NCI-H460 (cell line): ENCODE results near the gene STPG2. TPM values are rescaled to one million over a fixed set of nuclear protein-coding genes. Genes with fewer than 3 reads are reported as not detected.
"Not testable (repeated sequence)": the region's sequence is repeated elsewhere in the genome, so short reads cannot be mapped to it uniquely, and the experiment has no call there.

Source experiments
- DNase-seq: peaks from one replicate; pipeline ENCODE4 v3.0.0-alpha.2; 2016; ENCODE audit warnings: low read depth; ENCODE audit errors: extremely low read depth
- total RNA-seq: library from RNA; depleted of rRNA; stranded (reverse); fragments of >200 nt; shearing (Covaris generic); gene quantifications from 2 replicates; pipeline ENCODE4 v1.2.3, GENCODE V29; 2014

Gene STPG2
- total RNA-seq, 1 experiment from 2014 or later: not detected

DNA sequence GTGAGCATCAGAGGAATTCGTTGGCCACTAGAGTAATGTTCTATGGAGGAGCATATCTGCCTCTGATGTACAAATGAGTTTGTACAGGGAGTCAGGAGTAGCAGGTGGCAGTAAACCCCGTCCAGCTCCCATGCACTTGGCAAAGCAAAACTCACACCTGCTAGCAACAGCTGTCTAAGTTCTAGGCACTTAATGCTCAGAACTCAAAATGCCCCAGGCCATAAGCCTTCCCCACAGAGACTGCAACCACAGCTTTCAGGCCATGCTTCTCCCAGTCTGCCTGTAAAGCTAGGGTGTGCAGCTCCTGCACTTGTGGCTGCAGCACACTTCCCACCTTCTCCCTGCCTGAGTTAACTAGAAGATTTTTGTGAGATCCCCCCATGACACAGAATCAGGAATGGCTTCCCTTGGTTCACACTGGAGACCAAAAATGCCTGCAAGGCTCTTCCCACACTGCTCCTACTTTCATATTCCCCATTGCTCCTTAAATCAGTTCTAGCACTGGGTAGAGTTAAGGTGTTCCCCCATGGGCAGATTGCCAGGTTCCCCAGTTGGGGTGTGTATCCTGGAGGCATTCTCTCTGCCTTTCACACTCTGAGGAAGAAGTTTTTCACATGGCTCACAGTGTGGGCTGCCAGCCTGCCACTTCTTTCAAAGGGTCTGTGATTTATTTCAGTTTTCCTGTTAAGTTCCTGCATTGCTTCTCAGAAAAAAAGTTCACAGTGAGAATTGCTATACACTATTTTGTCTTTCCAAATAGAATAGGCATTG, 189.9 kb downstream of the STPG2 start:
- no peak for DNase-seq

DNA sequence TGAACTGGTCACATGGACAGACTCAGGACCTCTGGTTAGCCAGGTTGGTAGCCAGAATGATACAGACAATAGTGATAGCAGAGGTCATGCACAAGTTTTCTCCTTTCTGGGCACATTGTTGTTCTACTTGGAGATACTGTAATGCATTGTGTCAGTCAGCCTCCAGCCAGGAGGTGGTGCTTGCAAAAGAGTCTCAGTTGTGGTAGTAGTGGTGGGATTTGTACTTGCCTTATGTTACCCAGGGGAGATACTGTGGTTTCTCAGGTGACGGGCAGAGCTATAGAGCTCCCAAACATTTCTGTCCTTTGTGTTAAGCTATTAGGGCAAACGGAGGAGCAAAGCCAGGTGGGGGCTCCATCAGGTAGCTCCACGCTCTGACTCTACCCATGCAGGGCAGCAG, 190.5 kb downstream of the STPG2 start:
- DNase-seq: no peak

DNA sequence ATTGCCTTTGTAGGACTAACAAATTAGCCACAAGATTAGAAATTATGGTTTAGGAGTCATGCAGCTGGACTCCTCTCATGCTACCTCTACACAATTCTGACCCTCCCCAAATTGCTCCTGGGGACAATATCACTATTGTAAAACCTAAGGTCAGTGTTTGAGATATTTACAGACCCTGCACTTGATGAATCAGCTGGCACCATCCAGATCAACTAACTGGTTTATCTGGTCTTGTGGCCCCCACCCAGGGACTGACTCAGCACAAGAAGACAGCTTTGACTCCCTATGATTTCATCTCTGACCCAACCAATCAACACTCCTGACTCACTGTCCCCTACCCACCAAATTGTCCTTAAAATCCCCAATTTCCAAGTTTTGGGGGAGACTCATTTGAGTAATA, 192.4 kb downstream of the STPG2 start:
- no peak for DNase-seq

DNA sequence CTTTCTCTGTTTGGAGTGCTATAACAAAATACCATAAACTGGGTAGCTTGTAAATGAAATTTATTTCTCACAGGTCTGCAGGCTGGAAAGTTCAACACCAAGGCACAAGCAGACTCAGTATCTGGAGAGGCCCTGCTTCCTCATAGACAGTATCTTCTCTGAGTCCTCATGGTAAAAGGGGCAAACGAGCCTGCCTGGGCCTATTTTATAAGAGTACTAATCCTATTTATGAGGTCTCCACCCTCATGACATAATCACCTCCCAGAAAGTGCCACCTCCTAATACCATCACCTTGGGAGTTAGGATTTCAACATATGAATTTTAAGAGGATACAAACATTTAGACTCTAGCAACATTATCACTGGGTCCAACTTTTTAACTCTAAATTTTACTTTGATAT, 200.3 kb downstream of the STPG2 start:
- DNase-seq: no peak

DNA sequence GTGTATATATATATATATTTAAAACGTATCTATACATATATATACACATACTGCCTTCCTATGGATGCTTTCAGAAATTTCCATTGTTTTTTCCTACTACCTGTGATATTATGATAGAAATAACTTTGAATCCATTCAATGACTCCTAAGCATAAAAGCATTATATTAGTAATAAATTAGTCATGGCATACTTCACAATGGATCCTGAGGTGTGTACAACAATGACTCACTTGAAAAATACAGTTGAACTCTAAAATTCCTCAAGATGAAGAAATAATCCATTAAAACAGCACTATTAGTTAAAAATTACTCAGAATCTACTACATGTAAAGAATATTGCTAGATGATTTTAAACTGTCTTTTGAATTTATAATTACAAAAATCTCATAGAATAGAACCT, 201.1 kb downstream of the STPG2 start:
- DNase-seq: no peak

DNA sequence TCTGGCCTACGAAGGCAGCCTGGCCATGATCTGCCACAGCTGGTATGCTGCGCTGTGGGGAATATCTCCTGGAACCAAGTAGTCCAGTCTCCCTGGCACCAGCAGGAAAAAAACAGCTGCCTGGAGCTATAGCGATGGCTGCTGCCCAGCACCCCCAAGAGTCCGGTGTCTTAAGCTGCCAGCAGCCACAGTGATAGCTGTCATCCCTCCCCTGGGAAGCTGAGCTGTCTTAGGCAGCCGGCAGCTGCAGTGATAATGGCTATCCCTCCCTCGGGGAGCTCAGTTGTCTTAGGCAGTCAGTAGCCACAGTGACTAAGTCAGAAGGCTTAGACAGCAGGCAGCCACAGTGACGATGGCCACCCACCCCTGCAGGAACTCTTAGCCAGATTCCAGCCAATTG, 205.1 kb downstream of the STPG2 start:
- no peak for DNase-seq

DNA sequence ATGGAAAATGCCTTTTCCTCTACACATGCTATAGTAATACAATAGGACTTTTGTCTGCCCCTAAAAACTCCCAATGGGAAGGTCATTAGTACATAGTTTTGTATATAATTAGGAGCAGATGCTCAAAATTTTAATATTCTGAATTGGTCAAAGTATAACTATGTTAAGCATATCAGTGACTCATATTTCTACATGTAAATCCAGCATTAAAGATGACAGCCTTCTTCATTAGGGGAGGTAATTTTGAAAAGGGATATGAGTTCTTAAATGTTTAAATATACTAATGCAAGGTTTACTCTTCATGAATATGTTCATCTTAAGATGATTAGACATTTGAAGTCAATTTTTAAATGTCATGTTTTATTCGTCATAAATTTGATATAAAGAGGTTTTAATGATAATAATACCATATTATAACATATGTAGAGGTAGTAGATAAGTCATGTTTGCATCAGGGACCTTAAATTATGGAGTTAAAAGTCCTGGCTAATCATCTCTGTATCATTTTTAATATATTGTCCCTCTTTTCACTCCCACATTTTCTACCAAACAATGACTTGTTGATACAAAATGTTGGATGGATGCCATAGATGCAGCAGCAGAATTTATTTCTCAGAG, 218.8 kb downstream of the STPG2 start:
- no peak for DNase-seq

DNA sequence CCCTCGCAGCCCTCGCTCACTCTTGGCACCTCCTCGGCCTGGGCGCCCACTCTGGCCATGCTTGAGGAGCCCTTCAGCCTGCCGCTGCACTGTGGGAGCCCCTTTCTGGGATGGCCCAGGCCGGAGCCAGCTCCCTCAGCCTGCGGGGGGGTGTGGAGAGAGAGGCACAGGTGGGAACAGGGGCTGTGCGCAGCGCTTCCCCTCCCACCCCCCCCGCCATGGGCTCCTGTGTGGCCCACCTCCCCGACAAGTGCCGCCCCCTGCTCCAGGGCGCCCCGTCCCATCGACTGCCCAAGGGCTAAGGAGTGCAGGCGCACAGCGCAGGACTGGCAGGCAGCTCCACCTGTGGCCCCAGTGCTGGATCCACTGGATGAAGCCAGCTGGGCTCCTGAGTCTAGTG, 220.2 kb downstream of the STPG2 start:
- DNase-seq: no peak

DNA sequence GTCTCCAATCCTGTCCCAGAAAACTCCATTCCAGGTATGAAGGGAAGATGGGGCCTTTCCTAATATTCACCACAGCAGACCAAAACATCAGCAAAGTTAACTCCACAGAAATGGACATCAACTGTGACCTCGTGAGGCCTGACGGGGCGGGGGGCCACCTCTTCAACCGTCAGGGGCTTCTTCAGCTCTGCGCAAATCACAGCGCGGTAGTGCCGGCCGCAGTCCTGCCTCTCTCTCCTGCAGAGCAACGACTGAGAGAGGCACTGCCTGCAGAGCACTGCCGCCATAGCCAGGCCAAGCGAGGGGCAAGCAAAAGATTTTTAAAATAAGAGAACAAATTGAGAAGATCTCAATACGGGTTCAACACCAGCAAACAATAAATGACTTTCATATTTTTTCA, 226.2 kb downstream of the STPG2 start:
- DNase-seq: no peak

DNA sequence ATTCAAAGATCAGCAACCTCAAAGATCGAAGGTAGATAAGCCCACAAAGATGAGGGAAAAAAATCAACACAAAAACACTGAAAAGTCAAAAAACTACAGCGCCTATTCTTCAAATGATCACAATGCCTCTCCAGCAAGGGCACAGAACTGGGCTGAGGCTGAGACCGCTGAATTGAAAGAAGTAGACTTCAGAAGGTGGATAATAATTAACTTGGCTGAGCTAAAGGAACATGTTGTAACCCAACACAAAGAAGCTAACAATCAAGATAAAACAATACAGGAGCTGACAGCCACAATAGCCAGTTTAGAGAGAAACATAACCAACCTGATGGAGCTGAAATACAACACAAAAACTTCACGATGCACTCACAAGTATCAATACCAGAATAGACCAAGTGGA, 231.1 kb downstream of the STPG2 start:
- DNase-seq: no peak

DNA sequence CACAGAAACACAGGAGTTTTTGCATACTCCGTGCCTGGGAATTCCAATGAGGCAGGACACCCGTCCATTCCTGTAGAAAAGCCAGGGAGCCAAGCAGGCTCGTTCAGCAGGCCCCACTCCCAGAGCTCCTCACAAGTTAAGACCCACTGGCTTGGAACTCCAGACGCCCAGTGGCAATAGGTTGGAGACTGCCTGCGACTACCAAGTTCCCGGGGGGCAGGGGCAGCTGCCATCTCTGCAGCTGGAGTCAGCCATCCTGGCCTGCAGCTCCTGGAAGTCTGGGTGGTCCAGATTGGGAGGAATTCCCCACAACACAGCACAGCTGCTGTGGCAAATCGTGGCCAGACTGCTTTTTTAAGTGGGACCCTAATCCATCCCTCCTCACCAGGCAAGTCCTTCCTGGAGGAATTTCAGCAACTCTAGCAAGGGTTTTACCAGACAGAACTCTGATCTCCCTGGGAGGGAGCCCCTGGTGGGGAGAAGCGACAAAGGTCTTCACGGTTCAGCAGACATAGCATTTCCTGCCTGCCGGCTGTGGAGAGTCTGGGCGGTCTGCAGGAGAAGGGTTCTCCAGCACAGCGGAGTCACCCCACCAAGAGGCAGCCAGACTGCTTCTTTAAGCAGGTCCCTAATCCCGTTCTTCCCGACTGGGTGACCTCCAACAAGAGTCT, 231.9 kb downstream of the STPG2 start:
- no peak for DNase-seq

DNA sequence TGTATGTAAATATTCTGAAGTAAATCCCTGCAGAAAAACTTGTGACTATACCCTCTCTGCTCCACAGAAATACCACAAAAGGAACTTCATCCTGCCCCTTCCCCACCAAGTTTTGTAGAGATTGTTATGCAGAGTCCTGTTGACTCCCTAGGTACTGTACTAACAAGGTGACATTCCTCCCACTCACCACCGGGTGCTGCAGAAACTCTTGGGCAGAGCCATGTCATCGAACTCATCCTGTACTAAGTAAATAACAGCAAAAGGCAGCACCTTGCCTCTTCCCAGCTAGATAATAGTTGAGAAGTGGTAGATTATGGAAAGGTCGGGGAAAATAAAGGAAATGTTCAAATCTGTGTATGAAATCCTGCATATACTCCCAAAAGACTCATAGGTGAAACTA, 233.3 kb downstream of the STPG2 start:
- no peak for DNase-seq

DNA sequence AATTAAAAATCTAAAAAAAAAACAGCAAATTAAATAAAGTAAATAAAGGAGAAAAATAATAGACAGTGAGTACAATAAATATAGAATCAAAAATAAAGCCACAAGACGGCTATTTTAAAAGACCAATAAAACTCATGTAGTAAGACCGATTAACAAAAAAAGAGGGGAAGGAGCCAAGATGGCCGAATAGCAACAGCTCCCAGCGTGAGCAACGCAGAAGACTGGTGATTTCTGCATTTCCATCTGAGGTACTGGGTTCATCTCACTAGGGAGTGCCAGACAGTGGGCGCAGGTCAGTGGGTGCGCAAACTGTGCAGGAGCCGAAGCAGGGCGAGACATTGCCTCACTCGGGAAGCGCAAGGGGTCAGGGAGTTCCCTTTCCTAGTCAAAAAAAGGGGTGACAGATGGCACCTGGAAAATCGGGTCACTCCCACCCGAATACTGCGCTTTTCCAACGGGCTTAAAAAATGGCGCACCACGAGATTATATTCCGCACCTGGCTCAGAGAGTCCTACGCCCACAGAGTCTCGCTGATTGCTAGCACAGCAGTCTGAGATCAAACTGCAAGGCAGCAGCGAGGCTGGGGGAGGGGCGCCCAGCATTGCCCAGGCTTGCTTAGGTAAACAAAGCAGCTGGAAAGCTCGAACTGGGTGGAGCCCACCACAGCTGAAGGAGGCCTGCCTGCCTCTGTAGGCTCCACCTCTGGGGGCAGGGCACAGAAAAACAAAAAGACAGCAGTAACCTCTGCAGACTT, 239.7 kb downstream of the STPG2 start:
- not testable (repeated sequence) for DNase-seq

DNA sequence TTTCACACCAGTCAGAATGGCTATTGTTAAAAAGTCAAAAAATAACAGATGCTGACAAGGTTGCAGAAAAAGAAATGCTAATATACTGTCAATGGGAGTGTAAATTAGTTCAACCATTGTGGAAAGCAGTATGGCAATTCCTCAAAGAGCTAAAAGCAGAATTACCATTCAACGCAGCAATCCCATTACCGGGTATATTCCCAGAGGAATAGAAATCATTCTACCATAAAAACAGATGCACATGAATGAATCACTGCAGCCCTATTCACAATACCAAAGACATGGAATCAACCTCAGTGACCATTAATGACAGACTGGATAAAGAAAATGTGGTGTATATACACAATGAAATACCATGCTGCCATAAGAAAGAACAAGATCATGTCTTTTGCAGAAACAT, 243.0 kb downstream of the STPG2 start:
- DNase-seq: no peak

DNA sequence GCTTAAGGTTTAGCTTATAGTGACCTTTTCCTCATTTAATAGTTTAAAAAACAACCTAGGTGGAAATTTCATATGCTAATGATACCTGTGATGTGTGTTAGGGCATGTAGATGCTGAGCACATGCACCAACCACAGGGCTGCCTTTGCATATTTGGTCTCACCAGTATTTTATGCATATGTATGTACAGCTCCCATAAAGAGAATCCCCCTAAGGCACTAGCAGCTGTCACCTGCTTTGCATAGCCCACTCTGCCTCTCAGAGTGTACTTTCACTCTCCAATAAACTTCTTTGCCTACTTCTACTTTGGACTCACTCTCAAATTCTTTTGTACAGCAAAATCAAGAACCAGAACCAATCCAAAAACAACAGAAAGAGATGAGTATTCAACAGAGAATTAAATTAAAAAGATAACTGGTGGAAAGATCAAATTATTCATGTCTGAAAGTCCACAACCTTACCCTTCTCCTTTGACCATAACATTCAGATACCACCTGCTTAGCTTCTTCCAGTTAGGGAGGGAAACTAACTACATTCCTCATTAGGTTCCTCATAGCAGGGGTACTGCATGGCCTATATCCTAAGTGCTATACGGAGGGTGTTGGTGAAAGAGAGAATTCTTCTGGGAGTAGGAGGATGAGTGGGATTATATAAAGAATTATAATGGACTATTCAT, 250.5 kb downstream of the STPG2 start:
- no peak for DNase-seq

DNA sequence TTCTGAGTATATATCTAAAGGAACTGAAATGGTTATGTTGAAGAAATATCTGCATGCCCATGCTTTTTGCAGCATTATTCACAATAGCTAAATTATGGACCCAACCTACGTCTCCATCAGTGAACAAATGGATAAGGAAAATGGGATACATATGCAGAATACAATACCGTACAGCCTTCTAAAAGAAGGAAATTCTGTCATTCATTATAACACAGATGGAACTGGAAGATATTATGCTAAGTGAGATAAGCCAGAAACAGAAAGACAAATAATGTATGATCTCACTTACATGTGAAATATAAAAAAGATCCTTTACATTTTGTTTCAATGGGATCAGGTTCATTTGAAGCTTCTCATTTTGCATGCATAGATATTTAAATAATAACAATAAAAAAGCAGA, 263.3 kb downstream of the STPG2 start:
- no peak for DNase-seq

DNA sequence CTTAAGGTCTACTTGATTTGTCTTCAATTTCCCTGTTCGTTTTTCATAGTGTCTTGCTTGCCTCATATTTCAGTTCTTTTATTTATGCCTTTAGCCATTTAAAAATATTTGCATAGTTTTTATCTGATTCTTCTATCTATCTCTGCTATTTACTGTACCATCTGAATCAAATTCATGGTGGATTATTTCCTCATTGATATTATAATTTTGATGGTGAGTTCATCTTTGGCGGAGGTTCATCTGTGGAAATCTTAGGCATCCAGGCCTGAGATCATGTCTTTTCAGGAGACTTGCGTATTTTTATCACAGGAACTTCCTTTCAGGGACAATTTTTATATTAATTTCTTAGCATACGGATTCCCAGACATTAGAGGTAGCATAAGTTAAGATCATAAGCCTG, 275.2 kb downstream of the STPG2 start:
- DNase-seq: no peak

DNA sequence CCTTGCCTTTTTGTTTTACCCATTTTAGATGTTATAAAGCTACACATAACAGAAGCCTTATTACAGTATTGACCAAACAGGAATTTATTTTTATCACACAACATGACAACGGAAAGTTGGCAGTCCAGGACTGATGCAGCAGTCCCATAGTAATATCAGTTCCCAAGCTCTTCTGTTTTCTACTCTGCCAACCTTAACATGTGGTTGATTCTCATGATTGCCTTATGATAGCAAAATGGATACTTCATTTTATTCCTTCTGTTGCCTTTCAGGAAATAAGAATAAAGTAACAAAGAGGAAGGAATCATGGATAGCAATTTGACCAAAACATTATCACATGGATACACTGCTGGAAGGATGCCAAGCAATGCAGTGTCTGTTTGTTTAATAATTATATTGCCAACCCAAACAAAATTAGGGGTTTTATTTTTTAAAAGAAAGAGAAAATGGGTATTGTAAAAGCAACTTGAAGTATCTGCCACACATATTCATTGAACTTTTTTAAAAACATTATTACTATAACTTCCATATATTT, 275.7 kb downstream of the STPG2 start:
- no peak for DNase-seq

DNA sequence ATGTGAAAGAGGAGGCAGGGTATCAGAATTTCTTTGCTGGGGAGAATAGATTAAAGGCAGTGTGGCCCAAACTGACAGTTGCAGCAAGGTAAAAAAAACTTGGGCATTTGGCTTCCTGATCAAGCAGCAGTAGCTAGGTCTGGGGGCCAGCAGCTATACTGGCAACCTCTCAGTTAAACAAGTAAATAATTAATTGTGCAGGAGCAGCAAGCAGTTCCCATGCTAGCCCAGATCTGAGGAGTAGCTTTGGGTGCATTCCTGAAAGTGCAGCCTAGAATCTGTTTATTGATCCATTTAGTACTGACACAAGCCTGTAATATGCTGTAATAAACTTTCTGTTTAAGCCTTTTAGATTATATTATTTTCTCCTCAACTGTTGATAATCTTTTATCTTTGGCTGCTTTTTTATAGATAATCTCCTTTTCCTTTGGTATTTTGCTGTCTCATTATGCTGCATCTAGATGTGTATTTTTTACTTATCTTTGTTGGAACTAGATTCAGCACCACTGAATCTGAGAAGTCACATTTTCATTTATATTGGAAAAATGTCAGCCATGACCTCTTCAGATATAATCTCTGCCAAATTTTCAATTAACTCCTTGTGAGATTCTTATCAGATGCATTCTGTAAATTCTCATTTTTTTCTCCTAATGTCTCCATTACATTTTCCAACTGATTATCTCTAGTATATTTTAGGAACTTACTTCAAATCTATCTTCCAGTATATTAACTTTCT, 276.3 kb downstream of the STPG2 start:
- DNase-seq: no peak

DNA sequence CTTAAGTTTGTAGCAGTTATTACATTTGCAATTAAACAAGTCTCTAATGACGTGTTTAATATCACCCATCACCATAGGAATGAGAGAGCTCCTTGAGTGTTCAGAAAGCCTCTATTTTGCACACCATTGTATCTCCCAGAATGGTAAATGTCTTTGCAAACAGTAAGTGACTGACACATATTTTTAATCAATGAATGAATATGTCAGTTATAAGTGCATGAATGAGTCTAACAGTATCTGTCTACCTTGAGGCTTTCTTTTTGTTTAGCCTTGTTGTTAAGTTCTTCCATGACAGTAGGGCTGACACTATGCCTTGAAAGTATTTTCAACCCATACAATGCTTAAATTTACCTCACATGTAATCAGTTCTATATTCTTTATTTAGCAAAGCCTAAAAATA, 292.2 kb downstream of the STPG2 start:
- DNase-seq: no peak
